ENCODE data around the gene STAB2.

- TF ChIP-seq CTCF (conservative IDR thresholded peaks at IDR 0.05; ENCODE audit: low read length) (no peak), EZH2phosphoT487 (IDR thresholded peaks at IDR 0.05; ENCODE audit: borderline replicate concordance, low read depth, low read length) (no peak)
These were observed 216.8 kb downstream of the STAB2 start for GRCh38 chr12:103803847-103804246.
